TTC549 (cell line): ENCODE results near the gene CALR.
A peak's percentile ranks its signal among the peaks of the same experiment; 100 is the strongest.
"Not testable (repeated sequence)": the region's sequence is repeated elsewhere in the genome, so short reads cannot be mapped to it uniquely, and the experiment has no call there.

Experiments
- FAIRE-seq: peaks from 2 replicates; lab custom pipeline; 2012; peaks lifted over from hg19 to GRCh38; lab: Jason Lieb, UNC

CALR gene

DNA sequence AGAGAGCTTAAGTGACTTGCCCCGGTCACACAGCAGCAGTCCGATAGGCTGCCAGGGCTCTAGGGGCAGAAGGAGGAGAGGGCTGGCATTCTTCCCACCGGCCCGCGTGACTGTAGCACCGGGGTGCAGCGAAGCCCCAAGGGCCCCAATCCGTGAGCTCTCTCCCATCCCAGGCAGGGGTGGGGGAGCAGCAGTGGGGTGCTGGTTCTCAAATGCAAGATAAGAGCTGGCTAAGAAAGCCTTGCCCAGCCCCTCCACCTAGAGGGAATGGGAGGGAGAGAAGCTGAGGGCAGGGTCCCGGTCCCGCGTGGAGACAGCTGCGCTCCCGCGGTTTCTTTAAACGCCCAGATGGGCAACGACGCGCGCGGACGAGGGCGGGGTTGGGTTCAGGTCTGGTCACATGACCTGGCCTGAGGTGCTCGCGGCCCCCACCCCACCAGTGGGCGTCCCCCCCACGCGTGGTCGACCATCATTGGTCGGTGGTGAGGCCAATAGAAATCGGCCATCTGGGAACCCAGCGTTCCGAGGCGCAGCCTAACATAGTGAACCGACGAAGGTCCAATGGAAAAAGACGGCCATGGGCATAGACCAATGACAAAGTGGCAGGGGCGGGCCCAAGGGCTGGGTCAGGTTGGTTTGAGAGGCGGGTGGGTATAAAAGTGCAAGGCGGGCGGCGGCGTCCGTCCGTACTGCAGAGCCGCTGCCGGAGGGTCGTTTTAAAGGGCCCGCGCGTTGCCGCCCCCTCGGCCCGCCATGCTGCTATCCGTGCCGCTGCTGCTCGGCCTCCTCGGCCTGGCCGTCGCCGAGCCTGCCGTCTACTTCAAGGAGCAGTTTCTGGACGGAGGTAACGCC, at the start of gene CALR:
Gene CALR, plus strand, starts transcription at position 683 of the 852 bp plus-strand sequence. Its CDS starts 71 bp downstream, at position 754.
- FAIRE-seq: peak; percentile 94

DNA sequence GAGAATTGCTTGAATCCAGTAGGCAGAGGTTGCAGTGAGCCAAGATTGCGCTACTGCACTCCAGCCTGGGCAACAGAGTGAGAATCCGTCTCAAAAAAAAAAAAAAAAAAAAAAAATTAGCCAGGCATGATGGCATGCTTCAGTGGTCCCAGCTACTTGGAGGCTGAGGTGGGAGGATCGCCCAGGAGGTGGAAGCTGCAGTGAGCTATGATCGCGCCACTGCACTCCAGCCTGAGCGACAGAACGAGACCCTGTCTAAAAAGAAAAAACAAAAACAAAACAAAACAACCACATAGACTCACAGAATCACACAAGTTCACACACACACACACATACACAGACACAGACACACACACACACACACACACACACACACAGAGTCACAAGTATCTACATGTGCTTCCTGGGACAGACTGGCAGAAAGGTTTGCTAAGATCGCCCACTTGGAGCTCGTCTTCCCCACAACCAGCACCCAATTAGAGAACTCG, 48.1 kb upstream of the CALR start:
- FAIRE-seq: not testable (repeated sequence)

DNA sequence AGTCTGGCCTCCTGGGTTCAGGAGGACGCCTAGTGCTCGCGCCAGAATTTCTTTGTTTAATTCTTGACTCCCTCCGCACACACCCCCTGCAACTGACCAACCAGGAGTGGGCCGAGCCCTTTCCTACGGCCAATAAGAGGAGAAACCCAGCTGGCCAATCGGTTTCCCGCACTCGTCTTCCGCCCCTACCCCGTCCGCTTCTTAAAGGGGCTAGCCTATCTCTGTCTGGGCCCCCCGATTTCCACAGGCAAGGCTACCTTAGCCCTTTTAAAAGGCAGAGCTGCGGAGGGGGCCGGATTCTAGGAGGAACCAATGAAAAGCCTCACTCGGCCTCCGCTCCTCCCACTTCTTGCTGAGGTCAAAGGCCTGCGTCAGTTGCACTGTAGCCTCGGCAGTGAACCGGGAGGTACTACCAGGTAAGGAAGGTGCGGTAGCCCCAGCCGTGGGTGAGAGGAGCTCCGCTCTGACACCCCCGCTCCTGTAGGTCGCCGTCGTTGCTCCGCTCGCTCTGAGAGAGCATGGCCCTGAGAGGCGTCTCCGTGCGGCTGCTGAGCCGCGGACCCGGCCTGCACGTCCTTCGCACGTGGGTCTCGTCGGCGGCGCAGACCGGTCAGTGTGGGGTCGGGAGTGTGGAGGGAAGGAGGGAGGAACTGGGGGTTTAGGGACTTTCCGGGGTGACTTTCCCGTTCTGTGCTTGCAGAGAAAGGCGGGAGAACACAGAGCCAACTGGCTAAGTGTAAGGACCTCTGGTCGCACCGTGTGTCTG, 47.4 kb upstream of the CALR start, which contains the start of gene GCDH:
Gene GCDH, plus strand, starts transcription at position 374 of the 766 bp plus-strand sequence. Its CDS starts 145 bp downstream, at position 519.
- FAIRE-seq: peak; percentile 97

DNA sequence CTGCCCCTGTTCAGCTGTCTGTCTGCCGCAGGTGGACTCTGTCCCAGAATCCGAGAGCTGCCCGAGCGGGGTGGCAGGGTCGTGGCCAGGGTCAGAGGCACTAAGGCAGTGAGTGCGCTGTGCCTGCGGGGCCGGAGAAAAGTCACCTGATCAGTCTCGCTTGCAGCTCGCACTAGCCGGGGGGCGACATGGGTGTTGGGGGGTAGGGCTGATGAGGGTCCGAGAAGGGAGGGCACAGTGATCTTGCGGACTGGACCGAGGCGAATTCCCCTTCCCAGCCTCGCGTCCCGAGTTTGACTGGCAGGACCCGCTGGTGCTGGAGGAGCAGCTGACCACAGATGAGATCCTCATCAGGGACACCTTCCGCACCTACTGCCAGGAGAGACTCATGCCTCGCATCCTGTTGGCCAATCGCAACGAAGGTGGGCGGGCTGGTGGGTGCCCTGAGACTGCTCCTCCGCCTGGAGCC, 46.8 kb upstream of the CALR start:
- no peak for FAIRE-seq

DNA sequence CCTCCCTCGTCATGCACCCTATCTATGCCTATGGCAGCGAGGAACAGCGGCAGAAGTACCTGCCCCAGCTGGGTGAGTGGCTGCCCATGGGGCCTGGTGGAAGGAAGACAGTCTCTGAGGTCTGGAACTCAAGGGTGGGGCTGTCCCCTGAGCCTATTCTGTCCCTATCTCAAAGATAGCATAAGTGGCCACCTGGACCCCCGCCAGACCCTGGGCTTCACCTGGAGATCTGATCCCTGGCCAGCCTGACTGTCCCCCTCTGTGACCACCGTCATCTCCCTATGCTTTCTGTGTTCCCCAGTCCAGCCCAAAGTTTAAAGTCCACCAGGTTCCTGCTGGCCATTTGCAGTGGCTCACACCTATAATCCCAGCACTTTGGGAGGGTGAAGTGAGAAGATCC, 44.8 kb upstream of the CALR start:
- FAIRE-seq: no peak

DNA sequence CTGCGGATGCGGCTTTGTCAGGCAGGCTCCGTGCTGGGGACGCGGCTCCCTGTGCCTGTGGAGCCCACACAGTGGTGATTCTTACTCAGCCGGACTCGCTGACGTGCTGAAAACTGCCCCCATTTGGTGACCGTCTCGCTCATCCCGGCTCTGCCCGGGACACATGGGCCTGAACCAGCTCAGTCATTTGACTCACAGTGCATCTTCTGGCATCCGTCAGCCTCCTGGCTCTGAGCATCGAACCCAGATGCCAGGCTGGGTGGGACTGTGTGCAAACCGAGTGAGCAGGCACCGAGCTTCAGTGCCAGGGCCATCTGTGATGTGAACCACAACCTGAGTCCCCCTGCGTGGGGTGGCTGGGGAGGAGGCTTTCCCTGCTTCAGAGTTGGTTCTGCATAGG, 41.9 kb upstream of the CALR start:
- no peak for FAIRE-seq

DNA sequence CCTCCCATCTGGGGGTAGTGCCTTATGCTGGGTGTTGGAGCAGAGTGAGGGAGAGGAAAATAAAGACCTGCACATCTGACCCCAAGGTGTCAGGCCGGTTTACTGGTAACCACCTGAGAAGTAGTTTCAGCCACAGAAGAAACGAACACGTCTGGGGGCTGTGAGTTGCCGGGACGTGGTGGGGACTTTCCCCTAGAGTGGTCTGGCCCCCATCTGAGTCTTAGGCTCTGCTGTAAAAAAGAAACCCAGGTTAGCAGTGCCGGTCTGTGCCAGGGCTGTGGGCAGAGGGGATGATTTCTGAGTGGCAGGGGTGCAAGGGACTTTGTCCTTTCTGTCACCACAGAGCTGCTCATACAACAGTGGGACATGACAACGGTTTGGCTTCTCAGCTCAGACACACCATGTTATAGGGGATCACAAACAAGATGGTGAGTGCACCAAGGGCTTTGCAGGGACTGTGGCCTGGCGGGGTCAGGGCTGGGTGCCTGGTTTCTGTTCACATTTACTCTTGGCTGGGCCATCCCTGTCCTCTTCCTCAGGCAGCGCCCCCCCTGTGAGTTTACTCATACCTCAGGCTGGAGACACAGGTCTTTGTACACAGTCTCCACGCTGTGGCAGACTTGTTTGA, 38.4 kb upstream of the CALR start:
- no peak for FAIRE-seq

DNA sequence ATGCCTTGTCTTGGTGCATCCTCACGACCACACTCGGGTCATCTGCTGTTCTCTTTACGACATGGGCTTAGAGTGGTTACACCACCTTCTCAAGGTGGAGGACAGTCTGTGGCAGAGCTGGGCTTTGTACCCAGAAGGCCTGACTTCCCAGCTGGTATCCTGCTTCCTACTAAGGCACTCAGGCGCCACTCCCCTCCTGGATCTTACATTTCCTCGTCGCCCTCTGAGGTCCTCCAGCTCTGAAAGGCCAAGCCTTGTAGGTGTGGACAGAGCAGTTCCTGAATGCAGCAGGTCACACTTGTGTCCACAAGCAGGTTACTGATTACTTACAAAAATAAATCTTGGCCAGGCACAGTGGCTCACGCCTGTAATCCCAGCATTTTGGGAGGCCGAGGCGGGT, 31.2 kb upstream of the CALR start:
- FAIRE-seq: no peak

DNA sequence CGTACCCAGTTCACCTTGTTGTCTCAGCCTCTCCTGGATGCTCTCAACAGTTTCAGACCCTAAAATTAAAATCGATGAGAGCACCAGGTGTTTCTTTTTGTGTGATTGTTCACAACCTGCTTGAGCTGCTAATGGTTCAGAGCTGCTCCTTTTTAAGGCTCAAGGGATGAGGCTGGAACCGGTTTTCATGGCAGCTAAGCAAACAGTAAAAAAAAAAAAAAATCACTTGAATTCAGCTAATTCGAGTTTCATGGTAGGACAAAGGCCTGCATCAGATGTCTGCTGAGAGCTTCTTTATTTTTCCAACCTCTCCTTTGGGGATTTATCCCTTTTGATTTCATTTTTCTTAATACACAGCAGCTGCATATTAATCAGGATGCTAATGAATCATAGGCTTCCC, 25.8 kb upstream of the CALR start:
- no peak for FAIRE-seq

DNA sequence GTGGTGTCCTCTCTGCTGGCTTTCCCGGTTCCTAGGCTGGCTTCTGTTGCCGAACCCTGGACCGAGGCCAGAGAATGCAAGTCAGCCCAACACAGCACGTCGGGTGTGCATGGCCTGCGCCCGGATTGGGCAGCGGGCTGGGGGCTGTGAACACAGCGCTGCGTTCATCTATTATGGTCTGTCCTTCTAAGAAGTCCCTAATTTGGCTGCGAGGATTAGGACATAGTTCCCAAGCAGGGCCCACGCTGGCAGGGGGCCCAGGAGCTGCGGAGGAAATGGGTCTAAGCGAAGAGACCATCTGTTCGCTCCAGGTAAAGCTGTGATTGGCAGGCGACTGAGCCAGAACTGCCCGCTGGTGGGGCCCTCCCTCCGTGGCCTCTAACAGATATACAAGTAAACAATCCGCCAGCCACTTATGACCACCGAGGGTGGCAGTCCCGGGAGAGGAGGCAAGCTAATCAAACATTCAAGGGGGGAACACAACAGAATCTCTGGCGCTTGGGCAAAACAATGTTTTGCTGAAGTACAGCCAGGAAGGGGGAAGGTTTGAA, 25.3 kb upstream of the CALR start:
- FAIRE-seq: no peak

DNA sequence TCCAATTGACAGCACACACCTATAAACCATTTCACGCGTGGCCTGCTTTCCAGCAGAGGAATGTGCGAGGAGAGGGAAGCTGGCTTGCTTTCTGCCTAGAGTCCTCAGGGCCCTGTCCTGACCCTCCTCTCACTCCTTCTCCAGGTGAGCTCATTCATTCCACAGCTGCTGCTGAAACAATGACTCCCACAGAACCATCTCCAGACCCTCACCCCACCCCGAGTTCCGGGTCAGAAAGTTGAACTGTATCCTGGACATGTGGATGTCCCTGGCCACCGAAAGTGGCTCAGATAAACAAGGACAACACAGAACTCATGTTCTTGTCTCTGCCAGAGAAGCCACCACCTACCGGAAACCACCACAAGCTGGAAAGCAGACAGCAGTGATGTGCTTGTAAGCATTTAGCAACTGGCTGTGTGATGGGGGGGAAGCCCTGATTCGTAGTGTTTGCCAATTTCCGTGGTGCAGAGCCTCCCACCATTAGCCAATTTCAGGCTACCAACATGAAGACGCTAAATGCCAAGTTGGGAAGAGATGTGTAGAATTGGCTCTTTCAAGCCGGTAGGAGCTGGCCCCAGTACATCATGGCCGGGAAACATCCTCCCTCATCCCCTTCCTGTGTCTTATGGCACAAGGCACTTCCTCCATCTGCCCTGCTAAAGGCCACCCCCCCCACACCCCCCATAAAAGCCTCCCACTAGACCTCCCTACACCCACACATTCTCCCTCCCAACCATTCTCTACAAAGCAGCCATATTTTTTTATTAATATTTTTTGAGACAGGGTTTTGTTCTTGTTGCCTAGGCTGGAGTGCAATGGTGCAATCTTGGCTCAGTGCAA, 24.3 kb upstream of the CALR start:
- no peak for FAIRE-seq

DNA sequence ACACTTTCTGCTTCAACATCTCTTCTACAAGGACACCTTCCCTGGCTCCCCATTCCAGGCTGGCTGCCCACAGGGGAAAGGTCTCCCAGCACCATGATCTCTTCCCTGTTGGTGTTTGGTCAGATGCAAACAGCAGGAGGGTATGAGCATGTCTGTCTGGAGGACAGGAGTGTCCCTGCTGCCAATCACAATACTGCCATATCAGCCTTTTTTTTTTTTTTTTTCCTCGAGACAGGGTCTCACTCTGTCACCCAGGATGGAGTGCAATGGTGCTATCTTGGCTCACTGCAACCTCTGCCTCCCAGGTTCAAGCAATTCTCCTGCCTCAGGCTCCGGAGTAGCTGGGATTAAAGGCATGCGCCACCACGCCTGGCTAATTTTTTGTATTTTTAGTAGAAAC, 22.5 kb upstream of the CALR start:
- FAIRE-seq: not testable (repeated sequence)

DNA sequence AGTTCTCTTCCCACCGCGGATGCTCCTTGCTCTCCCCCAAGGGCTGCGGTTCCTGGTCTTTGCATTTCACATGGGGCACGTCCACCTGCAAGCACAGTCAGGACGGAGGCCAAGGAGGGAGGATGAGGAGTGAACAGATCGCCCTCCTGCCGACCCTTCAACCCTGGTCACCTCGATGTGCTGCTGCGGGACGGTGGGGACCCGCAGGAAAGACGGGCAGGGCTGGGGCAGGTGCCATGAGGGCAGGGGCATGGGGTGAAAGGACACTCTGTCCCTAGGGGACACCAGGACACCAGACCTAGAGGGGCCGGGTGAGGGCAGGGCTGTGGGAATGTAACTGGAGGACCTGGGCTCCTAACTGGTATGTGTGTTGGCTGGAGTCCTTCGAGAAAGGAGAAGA, 20.2 kb upstream of the CALR start:
- FAIRE-seq: no peak

DNA sequence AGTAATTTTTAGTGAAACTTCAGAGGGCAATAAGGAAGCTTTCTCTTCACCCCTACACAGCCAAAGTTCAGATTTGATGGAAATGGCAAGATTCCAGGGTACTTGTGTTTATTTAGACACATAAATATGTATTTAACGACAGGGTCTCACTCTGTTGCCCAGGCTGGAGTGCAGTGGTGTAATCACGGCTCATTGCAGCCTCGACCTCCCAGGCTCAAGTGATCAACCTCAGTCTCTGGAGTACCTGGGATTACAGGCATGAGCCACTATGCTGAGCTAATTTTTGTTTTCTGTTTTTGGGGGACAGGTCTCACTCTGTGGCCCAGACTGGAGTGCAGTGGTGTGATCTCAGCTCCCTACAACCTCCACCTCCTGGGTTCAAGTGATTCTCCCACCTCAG, 17.4 kb upstream of the CALR start:
- no peak for FAIRE-seq

DNA sequence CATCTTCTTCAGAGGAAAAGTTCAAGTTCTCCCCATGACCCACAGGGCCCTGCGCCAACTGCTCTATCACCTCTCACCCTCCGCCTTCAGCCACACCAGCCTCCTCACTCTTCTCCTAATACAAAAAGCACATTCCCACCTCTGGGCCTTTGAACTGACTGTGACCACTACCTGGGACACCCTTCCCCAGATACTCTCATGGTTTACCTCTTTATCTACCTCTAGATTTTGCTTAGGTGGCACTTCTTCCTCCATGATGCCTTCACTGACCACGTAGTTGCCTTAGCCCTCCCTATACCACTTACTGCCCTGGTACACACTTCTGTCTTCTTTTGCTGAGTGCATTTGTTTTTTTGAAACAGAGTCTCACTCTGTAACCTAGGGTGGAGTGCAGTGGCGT, 15.4 kb upstream of the CALR start:
- no peak for FAIRE-seq

DNA sequence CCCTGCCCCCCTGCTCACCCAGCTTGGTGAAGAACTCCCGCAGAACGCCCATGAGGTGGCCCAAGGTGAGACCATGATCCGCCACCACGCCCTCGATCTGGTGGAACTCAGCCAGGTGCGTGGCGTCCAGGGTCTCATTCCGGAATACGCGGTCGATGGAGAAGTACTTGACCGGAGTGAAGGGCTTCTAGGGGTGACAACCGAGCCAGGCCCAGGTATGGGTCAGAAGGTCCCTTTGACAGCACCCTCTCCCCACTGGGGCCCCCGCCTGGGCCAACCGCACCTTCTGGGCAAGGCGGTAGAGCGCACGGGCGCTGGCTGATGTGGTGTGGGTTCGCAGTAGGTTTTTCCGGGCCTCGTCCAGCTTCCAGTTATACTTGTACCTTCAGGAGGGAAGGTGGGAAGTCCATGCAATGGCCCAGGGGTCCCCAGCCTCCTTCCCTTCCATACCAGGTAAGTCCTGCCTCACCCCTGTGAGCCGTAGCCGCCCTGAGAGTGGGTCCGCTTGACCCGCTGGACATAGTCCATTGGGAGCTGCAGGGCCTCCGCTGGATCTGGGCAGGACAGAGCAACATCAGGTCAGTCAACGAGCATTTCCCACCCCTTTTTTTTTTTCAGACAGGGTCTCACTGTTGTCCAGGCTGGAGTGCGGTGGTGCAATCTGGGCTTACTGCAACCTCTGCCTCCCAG, 13.6 kb upstream of the CALR start:
- FAIRE-seq: no peak

DNA sequence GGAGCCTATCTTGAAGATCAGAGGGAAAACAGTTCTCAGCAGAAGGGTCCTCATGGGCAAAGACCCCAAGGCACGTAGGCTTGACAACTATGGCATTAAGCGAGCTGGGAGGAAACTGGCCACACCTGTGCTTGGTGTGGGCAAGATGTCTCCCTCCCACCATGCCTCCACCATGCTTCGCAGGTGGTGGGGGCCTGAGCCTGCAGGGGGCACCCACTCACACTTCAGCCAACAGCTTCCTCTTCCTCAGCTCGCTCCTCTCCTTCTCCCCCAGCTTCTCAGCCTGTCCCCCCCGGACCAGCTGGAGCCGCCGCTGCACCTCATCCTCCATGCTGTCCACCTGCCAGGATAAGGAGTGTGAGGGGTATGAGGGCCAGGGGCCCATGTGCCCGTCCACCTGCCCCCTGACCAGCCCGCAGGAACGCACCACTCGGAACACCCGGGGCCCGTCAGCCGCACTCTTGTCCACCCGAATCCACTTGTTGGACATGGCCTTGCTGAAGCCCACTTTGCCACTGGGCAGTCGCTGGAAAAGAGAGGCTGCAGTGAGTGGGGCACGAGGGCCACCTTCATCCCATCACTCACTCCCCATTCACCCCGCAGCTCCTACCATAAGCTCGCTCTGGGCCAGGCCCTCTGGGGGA, 8.3 kb upstream of the CALR start:
- FAIRE-seq: no peak

DNA sequence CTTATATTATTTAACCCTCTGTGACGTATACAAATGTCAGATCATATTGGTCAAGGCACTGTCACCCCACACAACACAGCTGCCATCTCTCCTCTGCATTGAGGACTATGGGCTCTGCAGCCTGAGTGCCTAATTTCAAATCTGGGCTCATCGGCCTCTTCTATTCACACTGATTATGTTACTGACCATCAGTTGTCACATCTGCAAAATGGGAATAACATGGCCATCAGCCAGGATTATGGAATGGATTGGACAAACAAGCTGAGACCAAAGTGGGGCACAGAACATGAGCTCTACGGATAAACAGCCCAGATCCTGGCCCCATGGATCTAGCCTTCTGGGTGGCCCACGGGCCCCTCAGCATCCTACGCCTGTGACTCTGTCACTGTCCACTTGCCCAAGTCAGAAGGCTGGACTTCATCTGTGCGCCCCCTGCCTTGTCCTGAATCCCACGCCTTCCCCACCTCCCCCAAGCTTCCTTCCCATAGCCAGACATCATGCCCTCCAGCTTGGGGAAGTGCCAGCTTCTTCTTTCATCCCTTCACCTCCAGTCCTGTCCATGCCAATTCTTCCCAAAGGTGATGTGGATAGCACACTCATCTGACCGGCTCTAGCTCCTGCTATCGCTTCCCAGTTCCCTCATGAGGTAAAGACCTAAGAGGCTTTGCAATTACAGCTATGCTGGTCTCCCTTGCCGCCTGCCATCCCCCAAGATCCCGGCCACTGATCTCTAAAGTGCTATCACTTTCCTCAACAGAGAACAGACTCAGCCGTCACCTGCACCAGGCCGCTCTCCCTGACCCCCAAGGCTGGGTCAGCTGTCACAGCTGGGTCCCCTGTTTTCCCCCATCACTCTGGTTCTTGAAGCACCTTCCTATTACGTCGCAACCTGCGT, 5.8 kb upstream of the CALR start:
- no peak for FAIRE-seq
